Colon (tissue), 2 donors: ENCODE data around the gene PRR12.

Experiments
- FAIRE-seq: peaks from 2 replicates; lab custom pipeline; 2012; peaks lifted over from hg19 to GRCh38; lab: Jason Lieb, UNC
- donor health status: control.
- donor health status: control.

PRR12 gene

DNA sequence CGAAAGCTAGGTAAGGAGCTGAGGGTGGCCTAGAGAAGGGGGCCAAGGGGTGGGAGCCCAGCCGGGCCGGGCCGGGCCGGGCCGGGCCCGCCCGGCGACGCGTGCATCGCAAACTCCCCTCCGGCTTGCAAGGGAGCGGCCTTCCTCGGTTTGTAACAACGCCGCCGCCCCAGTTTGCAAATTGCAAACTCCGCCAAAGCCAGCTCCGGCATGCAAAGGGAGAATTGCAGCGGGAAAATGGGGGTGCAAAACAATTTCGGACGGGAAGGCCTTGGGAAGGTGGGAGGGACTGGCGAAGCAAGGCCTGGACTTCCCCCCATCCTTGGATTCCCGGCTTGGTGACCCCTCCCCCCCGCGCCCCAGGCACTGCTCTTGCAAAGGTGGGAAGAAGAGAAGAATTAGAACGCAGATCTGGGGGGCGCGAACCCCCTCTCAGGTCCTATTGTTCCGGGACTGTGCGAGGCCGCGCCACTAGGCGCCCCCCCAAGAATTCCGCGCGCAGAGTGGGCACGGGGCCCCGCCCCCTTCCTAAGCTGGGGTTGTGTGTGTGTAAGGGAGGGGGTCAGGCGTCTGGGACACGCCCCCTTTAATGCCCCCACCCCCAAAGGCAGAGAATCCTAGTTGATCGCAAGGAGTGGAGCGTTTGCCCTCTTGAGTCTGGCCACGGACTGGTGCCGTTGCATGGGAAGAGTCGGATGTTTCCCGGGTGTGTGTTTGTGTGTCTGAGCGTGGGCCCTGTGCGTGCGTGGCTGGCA, 926 bp downstream of the PRR12 start:
- FAIRE-seq: no peak

DNA sequence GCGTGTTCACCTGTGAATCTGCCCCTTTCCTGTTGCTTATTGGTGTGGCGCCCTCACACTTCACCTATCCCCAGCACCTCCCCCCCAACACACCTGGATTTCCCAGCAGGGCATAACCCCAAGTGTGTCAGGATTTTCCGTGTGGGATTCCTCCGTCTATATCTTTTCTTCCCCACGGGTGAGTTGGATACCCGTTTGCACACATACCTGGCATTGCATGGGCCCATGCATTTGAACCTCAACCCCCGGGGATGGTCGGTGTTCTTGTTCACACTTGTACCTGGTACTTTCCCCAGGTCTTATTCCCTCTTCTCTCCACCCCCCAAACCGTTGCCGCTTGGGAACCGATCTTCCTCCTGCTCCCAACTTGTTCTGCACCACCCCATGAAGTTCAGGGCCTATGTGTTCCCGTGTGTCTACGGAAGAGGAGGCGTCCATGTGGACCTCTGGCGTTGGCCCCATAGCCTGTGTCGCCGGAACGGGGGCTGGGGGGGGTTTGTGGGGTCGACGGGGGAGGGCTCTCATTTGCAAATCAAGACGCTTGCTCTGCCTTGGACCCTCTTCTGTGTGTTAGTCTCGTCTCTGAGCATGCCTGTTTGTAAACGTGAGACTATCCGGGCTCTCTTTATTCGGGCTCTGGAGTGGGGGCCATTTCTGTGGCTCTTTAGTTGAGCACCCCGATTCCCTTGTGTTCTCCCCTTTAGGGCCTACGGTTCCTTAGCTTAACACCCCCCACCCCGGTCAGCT, 1.7 kb downstream of the PRR12 start:
- no peak for FAIRE-seq

DNA sequence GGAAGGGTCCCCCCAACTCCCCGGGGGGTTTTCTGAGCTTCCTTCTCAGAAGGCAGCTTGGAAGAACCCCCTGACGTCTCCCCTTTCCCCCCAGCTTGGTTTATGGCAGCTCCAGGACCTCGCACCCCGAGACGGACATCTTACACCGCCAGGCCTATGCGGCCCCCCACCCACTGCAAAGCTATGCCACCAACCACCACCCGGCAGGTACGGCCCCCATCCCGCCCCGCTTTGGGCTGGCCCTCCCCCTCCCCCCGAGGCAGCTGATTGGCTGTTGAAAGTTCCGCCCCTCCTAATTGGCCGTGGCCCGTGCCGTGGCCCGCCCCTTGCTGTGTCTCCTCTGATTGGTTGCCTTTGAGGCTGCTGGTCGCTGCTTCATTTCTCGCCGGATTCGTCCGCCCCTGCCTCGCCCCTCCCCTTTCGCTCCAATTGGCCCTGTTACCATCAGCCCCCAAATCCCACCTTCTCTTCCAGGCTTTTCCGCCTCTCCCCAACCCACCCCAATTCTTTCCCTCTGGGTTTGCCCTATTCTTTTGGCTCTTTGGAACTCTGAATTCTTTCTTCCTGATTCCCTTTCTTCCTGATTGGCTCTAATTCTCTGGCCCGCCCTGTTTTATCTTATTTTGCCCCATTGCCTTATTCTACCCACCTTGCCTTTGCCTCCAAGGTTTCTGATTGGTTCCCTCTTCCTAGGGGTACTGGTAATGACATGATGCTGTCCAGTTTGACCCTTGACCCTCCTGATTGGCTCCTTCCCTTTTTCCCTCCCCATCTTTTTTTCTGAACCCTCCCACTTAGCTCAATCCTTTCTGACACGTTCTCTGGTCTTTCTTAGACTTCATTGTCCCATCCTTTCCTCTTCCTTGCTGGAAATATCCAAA, 2.5 kb downstream of the PRR12 start:
- no peak for FAIRE-seq

DNA sequence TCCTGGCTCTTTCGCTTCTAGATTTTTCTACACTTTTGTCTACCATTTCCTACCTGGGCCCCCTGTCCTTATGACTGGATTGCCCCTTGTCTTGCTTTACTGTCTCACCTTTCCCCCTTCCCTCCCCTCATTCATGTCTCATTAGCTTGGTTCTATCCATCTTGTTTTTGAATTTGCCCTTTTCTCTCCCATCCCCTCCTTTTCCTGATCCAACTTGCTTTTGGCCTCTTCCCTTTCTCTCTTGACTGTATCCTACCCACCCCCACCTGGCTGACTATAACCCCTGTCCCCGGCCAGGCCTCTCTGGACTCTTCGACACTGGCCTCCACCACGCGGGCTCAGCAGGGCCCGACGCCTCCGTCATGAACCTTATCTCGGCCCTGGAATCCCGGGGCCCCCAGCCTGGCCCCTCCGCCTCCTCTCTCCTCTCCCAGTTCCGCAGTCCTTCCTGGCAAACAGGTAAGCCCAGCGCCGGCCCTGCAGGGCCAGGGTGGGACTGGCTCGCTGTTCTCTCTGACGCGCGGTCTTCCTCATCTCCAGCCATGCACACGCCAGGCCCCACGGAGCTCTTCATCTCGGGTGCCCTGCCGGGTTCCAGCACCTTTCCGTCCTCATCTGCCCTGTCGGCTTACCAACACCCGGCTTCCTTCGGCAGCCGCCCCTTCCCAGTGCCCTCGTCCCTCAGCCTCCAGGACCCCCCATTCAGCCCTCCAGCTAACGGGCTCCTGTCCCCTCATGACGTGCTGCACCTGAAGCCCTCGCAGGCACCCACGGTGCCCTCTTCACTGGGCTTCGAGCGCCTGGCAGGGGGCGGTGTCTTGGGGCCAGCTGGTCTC, 3.4 kb downstream of the PRR12 start:
- FAIRE-seq: no peak

DNA sequence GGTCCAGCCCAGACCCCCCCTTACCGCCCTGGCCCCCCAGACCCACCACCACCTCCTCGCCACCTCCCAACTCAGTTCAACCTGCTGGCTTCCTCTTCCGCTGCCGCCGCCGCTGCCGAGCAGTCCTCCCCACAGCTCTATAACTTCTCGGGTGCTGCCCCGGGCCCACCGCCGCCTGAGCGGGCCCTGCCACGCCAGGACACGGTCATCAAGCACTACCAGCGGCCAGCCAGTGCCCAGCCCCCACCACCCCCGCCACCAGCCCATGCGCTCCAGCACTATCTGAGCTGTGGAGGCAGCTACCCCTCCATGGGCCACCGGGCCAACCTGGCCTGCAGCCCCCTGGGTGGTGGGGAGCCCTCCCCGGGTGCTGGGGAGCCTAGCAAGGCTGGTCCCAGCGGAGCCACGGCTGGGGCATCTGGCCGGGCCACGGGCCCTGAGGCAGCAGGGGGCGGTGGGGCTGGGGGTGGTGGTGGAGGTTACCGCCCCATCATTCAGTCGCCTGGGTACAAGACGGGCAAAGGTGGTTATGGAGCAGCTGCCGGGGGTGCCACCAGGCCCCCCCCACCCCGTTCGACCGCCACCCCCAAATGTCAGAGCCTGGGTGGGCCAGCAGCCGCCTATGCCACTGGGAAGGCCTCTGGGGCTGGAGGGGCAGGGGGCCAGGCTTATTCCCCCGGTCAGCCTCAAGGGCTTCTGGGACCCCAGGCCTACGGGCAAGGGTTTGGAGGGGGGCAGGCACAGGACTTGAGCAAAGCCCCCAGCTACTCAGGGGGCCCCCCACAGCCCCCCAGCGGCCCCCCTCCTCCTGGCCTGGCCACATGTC, 4.2 kb downstream of the PRR12 start:
- no peak for FAIRE-seq

DNA sequence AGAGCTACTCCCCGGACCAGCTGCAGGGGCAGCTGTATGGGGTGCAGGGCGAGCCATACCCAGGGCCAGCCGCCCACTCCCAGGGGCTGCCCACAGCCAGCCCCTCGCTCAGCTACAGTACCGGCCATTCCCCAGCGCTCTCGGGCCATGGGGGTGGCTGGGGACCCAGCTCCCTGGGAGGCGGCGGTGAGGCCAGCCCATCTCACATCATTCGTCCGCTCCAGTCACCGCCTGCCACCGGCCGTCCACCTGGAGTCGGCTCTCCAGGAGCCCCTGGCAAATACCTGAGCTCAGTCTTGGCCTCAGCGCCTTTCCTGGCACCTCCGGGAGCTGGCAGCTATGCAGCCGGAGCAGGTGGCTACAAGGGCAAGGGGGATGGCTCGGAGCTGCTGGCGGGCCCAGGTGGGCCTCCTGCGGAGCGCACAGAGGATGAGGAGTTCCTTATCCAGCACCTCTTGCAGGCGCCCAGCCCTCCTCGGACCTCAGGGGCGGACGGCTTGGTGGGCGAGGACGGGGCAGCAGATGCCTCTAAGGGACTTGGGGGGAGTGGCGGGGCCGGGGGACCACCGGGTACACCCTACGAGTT, 4.9 kb downstream of the PRR12 start:
- FAIRE-seq: no peak

DNA sequence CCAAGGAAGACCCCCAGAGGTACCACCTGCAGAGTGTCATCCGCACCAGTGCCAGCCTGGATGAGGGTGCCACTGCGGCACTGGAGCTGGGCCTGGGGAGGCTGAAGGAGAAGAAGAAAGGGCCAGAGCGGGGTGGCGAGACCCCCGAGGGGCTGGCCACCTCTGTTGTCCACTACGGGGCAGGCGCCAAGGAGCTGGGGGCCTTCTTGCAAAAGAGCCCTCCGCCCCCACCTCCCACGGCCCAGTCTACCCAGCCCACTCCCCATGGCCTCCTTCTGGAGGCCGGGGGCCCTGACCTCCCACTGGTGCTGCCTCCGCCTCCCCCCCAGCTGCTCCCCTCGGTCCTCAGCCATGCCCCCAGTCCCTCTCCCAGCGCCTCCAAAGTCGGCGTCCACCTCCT, 5.4 kb downstream of the PRR12 start:
- FAIRE-seq: no peak

DNA sequence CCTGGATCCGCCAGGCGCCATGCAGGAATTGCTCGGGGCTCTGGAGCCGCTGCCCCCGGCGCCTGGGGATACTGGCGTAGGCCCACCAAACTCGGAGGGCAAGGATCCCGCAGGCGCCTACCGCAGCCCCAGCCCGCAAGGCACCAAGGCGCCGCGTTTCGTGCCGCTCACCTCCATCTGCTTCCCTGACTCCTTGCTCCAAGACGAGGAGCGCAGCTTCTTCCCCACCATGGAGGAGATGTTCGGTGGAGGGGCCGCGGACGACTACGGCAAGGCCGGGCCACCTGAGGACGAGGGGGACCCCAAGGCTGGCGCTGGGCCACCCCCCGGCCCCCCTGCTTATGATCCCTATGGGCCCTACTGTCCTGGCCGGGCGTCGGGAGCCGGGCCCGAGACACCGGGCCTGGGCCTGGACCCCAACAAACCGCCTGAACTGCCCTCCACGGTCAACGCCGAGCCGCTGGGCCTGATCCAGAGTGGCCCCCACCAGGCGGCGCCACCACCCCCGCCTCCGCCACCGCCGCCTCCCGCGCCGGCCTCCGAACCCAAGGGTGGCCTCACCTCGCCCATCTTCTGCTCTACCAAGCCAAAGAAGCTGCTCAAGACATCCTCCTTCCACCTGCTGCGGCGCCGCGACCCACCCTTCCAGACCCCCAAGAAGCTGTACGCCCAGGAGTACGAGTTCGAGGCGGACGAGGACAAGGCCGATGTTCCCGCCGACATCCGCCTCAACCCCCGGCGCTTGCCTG, 6.1 kb downstream of the PRR12 start:
- FAIRE-seq: no peak

DNA sequence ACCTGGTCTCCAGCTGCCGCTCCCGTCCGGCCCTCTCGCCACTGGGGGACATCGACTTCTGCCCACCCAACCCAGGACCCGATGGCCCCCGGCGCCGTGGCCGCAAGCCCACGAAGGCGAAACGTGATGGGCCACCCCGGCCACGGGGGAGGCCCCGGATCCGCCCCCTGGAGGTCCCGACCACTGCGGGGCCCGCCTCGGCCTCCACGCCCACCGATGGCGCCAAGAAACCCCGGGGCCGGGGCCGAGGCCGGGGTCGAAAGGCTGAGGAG, 6.7 kb downstream of the PRR12 start:
- FAIRE-seq: no peak

DNA sequence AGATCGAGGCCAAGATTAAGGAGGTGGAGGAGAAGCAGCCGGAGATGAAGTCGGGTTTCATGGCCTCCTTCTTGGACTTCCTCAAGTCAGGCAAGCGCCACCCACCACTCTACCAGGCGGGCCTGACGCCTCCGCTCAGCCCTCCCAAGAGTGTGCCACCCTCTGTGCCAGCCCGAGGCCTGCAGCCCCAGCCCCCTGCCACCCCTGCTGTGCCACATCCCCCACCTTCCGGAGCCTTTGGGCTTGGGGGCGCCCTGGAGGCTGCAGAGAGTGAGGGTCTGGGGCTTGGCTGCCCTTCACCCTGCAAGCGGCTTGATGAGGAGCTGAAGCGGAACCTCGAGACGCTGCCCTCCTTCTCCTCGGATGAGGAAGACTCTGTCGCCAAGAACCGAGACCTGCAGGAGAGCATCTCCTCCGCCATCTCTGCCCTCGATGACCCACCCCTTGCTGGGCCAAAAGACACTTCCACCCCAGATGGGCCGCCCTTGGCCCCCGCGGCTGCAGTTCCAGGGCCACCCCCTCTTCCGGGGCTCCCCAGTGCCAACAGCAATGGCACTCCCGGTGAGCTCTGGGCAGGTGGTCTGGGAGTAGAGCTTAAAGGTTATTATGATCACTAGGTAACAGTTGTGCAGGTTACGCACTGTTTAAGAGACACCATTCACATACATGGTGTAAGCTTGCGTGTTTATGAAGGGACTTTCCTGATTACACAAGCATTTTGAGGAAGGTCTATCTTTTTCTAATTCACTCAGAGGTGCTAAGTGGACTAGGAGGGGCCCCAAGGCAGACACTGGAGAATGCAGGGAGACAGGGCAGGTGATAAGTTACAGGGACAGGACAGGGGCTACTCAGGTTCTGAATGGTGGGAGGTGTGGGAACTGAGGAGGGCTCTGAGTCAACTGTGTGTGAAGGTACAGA, 8.7 kb downstream of the PRR12 start:
- FAIRE-seq: no peak

DNA sequence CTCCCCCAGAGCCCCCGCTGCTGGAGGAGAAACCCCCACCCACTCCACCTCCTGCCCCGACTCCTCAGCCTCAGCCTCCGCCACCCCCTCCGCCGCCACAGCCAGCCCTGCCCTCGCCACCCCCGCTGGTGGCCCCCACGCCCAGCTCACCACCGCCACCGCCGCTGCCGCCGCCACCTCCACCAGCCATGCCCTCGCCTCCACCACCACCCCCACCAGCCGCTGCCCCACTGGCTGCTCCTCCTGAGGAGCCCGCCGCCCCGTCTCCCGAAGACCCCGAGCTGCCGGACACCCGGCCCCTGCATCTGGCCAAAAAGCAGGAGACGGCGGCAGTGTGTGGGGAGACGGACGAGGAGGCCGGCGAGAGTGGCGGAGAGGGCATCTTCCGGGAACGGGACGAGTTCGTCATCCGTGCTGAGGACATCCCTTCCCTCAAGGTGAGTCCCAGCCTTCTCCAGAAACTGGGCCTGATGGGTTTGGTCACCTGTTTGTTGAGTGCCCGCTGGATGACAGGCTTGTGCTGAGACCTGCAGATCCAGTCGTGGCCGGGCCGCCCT, 10.6 kb downstream of the PRR12 start:
- FAIRE-seq: no peak

DNA sequence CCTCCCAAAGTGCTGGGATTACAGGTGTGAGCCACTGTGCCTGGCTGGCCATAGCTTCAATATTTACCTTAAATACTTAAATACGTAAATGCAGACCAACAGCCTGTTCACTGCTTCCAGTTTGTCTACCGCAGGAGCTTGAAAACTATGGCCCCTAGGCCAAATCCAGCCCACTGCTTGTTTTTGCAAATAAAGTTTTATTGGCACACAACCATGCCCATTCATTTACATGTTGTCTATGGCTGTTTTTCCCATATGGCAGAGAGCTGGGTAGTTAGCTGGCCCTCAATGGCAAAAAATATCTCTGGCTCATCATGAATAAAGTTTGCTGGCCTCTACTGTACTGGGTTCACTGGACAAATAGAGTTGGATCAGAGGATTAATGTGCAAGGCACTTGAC, 11.8 kb downstream of the PRR12 start:
- no peak for FAIRE-seq

DNA sequence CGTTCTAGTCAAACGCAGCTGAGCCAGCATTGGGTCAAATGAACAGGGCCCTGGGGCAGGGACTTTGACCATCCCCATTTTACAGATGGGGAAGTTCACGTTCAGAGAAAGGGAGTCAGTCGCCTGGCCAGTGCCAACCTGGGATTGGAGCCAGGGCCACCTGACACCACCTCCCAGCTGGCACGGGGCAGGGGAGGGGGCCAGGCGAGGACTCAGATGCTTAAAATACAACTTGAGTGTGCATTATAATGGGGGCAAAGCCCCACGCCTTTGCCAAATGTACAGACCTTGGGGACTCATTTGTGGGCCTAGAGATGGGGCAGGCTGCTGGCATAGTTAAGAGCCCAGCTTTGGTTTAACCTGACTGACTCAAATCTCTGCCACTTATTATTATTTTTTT, 14.6 kb downstream of the PRR12 start:
- no peak for FAIRE-seq

DNA sequence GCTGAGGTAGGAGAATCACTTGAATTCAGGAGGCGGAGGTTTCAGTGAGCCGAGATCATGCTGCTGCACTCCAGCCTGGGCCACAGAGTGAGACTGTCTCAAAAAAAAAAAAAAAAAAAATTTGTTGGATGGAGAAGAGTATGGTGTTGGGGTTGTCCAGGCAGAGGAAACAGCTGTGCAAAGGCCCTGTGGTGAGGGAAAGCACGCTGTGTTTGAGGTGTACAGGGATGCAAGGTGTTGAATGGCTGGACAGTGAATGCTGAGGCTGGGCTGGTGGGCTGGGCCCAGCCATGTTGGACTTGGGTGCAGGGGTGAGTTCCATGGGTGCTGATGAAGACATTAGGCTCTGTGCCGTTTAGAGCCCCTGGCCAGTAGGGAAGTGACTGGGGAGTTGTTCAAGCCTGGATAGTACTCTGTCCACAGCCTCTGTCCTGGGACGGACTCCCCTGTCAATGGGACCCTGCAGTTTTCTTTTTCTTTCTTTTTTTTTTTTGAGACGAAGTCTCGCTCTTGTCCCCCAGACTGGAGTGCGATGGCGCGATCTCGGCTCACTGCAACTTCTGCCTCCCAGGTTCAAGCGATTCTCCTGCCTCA, 18.6 kb downstream of the PRR12 start:
- no peak for FAIRE-seq

DNA sequence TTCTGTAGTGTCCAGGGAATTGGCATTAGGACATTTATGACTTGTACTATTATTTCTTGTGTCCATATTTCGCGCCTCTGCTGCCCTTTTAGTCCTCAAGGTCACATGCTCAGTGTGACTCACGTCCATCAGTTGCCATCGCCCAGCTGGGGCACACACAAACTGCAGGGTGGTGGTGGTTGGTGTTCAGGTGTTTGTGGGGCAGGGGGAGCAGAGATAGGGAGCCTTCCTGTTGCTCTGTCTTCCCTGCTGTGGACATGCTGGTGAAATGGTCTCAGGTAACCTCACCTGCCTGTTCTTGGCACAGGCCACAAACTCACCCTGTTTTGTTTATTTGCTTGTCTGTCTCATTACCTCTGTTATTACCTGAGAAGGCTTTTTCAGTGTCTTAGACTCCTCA, 22.4 kb downstream of the PRR12 start:
- no peak for FAIRE-seq

DNA sequence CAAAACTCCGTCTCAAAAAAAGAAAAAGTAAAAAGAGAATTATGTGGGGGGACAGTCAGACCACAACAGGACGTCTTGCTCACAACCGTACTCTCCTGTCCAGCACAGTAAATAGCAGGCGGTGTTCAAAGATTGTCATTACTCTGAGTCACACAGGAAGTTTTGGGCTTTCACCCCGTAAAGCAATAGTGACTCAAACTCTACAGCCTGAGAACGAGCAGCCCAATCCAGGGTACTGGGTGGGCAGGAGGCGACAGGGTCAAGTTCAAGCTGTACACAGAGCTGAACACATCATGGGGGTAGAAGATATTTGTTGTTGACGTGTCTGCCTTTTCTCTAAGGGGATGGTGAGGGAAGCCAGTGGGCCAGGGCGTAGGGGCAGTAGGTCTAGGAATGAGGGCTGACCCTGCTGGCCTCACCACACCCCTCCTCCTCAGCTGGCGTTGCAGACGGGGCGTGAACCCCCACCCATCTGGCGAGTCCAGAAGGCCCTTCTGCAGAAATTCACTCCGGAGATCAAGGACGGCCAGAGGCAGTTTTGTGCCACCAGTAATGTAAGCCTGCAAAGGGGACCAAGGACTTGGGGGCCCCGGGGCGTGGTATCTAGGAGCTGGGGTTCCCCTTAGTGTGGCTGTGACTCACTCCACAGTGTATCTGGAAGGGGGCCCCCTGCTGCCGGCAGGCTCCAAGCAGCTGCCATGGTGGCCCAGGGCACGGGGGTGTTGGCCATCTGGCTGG, 23.3 kb downstream of the PRR12 start:
- FAIRE-seq: no peak

DNA sequence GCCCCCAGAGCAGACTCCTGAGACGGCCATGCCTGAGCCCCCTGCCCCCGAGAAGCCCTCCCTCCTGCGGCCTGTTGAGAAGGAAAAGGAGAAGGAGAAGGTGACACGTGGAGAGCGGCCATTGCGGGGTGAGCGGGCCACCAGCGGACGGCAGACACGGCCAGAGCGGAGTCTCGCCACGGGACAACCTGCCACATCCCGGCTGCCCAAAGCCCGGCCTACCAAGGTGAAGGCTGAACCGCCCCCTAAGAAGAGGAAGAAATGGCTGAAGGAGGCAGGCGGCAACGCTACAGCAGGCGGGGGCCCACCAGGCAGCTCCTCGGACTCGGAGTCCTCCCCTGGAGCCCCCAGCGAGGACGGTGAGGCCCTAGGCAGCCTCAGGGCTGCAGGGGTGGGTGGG, 24.9 kb downstream of the PRR12 start:
- FAIRE-seq: no peak

DNA sequence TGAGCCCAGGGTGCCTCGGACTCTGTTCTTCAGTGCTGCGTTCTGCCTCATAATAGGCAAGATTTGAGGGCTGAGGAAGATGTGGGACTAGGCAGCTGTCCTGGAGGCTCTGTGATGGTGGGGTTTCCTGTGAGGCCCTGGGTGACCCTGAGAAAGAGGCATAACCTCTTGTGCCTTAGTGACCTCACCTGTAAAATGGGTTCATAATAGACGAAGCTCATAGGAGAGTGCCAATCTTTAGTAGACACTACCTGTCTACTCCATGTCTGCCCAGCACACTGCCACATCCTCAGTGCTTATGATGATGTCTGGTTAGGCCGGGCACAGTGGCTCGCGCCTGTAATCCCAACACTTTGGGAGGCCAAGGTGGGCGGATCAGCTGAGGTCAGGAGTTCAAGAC, 25.6 kb downstream of the PRR12 start:
- FAIRE-seq: no peak
